Measurements from ENCODE around the gene MAP2. TPM values are rescaled to one million over a fixed set of nuclear protein-coding genes. Genes with fewer than 3 reads are reported as not detected.

The MAP2 gene
- polyA plus RNA-seq, 1 donor (not counting 4 experiments of a cell fraction or from before 2014, with no cell fraction given): 16.2 TPM

GRCh38 chr2:209648714-209649113, 224.9 kb downstream of the MAP2 start:
- no peaks in the 10 kb centered on the region for H4K20me1 ChIP-seq (ENCODE audit: control insufficient read depth, extremely low read depth, insufficient read depth, low read length)
- no peaks in the 10 kb centered on the region for H3K36me3 ChIP-seq (ENCODE audit: control insufficient read depth in 2 of 2, extremely low read depth in 1 of 2, insufficient read depth in 2 of 2, low read length in 2 of 2)
- no peak for DNase-seq (ENCODE audit: low read depth, low spot score)
- H3K4me2 ChIP-seq (ENCODE audit: control insufficient read depth, extremely low read depth, insufficient read depth, low read depth, low read length): no peak overlapping the region
- H3K9me3 ChIP-seq (ENCODE audit: control insufficient read depth, low read depth, low read length): no peaks in the 10 kb centered on the region
- no peak overlapping the region for H3K4me3 ChIP-seq (ENCODE audit: control insufficient read depth in 2 of 3, extremely low read depth in 1 of 3, insufficient read depth in 2 of 3, low read depth in 1 of 3, low read length in 3 of 3)
- H2AFZ ChIP-seq (ENCODE audit: control insufficient read depth, low read length): no peak overlapping the region
- no peaks in the 10 kb centered on the region for H3K9me1 ChIP-seq (ENCODE audit: control insufficient read depth, extremely low read depth, insufficient read depth, low read length)
- no peaks in the 10 kb centered on the region for H3K4me1 ChIP-seq (ENCODE audit: control insufficient read depth, extremely low read depth, insufficient read depth, low read length)
- no peak for FAIRE-seq
- H3K79me2 ChIP-seq (ENCODE audit: control insufficient read depth, insufficient read depth, low read length): no peaks in the 10 kb centered on the region
- no peak overlapping the region for H3K27ac ChIP-seq (ENCODE audit: control insufficient read depth, insufficient read depth, low read length)
- no peaks in the 10 kb centered on the region for H3K27me3 ChIP-seq (ENCODE audit: control insufficient read depth, extremely low read depth, insufficient read depth, low read length)
- dilution Hi-C loops (cut with MboI; ENCODE audit: extremely low pct_ligation_motif_present, low sequenced_read_pairs): no loop called here
- no peak for TF ChIP-seq EZH2 (IDR thresholded peaks at IDR 0.05; ENCODE audit: low read length)
- TF ChIP-seq CTCF (optimal IDR thresholded peaks at IDR 0.05 in 1 of 3, IDR thresholded peaks at IDR 0.05 in 1 of 3, conservative IDR thresholded peaks at IDR 0.05 in 1 of 3; ENCODE audit: extremely low read depth in 1 of 3, insufficient read depth in 2 of 3, low read length in 3 of 3): no peak
- H3K9ac ChIP-seq (ENCODE audit: control insufficient read depth, extremely low read depth, insufficient read depth, low read length): no peak overlapping the region

GRCh38 chr2:209653134-209653533, 229.3 kb downstream of the MAP2 start:
- FAIRE-seq (no peak), DNase-seq (ENCODE audit: low read depth, low spot score) (no peak)
- no peak overlapping the region for H2AFZ ChIP-seq (ENCODE audit: control insufficient read depth, low read length)
- H3K9me3 ChIP-seq (ENCODE audit: control insufficient read depth, low read depth, low read length): no peaks in the 10 kb centered on the region
- dilution Hi-C loops (cut with MboI; ENCODE audit: extremely low pct_ligation_motif_present, low sequenced_read_pairs): no loop called here
- H3K27me3 ChIP-seq (ENCODE audit: control insufficient read depth, extremely low read depth, insufficient read depth, low read length): no peaks in the 10 kb centered on the region
- H3K36me3 ChIP-seq (ENCODE audit: control insufficient read depth in 2 of 2, extremely low read depth in 1 of 2, insufficient read depth in 2 of 2, low read length in 2 of 2): no peaks in the 10 kb centered on the region
- no peak overlapping the region for H3K9ac ChIP-seq (ENCODE audit: control insufficient read depth, extremely low read depth, insufficient read depth, low read length)
- no peak overlapping the region for H3K4me2 ChIP-seq (ENCODE audit: control insufficient read depth, extremely low read depth, insufficient read depth, low read depth, low read length)
- TF ChIP-seq EZH2 (IDR thresholded peaks at IDR 0.05; ENCODE audit: low read length) (no peak), CTCF (optimal IDR thresholded peaks at IDR 0.05 in 1 of 3, IDR thresholded peaks at IDR 0.05 in 1 of 3, conservative IDR thresholded peaks at IDR 0.05 in 1 of 3; ENCODE audit: extremely low read depth in 1 of 3, insufficient read depth in 2 of 3, low read length in 3 of 3) (no peak)
- no peaks in the 10 kb centered on the region for H3K79me2 ChIP-seq (ENCODE audit: control insufficient read depth, insufficient read depth, low read length)
- no peak overlapping the region for H3K4me3 ChIP-seq (ENCODE audit: control insufficient read depth in 2 of 3, extremely low read depth in 1 of 3, insufficient read depth in 2 of 3, low read depth in 1 of 3, low read length in 3 of 3)
- no peaks in the 10 kb centered on the region for H4K20me1 ChIP-seq (ENCODE audit: control insufficient read depth, extremely low read depth, insufficient read depth, low read length)
- H3K4me1 ChIP-seq (ENCODE audit: control insufficient read depth, extremely low read depth, insufficient read depth, low read length): no peaks in the 10 kb centered on the region
- H3K9me1 ChIP-seq (ENCODE audit: control insufficient read depth, extremely low read depth, insufficient read depth, low read length): no peaks in the 10 kb centered on the region
- no peak overlapping the region for H3K27ac ChIP-seq (ENCODE audit: control insufficient read depth, insufficient read depth, low read length)
